Gastroesophageal sphincter (tissue), 4 donors: Measurements from ENCODE around the gene PKN1. TPM values are rescaled to one million over a fixed set of nuclear protein-coding genes. Genes with fewer than 3 reads are reported as not detected.
"Not testable (repeated sequence)": the region's sequence is repeated elsewhere in the genome, so short reads cannot be mapped to it uniquely, and the experiment has no call there.

Source experiments
- ATAC-seq: fragments of 150-250 bp; one replicate; pipeline ENCODE4 v1.9.1; 2016; ENCODE audit warnings: mild to moderate bottlenecking, moderate library complexity
- H3K27ac ChIP-seq, 4 donors: fragments of 200-600 bp; sonication (generic) in 3 of 4; 1 replicate in 3 of 4; 2 replicates in 1 of 4; pipeline ENCODE4 v1.5.1; 2016 to 2019
- H3K27me3 ChIP-seq: fragments of 200-600 bp; sonication (generic); one replicate; pipeline ENCODE4 v1.5.1; 2019
- H3K36me3 ChIP-seq, 2 donors: fragments of 200-600 bp; sonication (generic); one replicate each; pipeline ENCODE4 v1.5.1; 2019; ENCODE audit warnings: control low read depth in 1 of 2
- H3K4me1 ChIP-seq, 3 donors: fragments of 200-600 bp; sonication (generic); 1 replicate in 2 of 3; 2 replicates in 1 of 3; pipeline ENCODE4 v1.5.1; 2016 to 2019; ENCODE audit warnings: control low read depth in 2 of 3
- H3K4me3 ChIP-seq, 2 donors: fragments of 200-600 bp; sonication (generic); one replicate each; pipeline ENCODE4 v1.5.1; 2019; ENCODE audit warnings: mild to moderate bottlenecking in 1 of 2, moderate library complexity in 1 of 2
- H3K9me3 ChIP-seq, 3 donors: fragments of 200-600 bp; sonication (generic); one replicate each; pipeline ENCODE4 v1.5.1; 2017 to 2019; ENCODE audit warnings: control low read depth in 2 of 3
- CTCF ChIP-seq, 4 experiments: fragments of 200-600 bp in 2 of 4; fragments of 450-650 bp in 2 of 4; sonication (generic) in 1 of 4; IDR thresholded peaks; one replicate each; pipeline ENCODE4 v1.5.1; 2017 to 2019; ENCODE audit warnings: antibody characterized with exemption in 4 of 4, mild to moderate bottlenecking in 2 of 4, moderate library complexity in 2 of 4
- EP300 ChIP-seq: sonication (generic); formaldehyde crosslinking; IDR thresholded peaks from one replicate; pipeline ENCODE4 v1.6.1; 2017; ENCODE audit warnings: antibody characterized with exemption, mild to moderate bottlenecking
- POLR2A ChIP-seq, 2 donors: fragments of 450-650 bp; IDR thresholded peaks; one replicate each; pipeline ENCODE4 v1.6.1; 2017; ENCODE audit warnings: antibody characterized with exemption in 2 of 2, mild to moderate bottlenecking in 2 of 2, moderate library complexity in 1 of 2
- POLR2AphosphoS5 ChIP-seq: sonication (generic); formaldehyde crosslinking; IDR thresholded peaks from one replicate; pipeline ENCODE4 v1.6.1; 2017; ENCODE audit warnings: antibody characterized with exemption
- WGBS, 2 donors: methylation state at CpG; one replicate each; pipeline ENCODE4 v1.1.5; 2018; ENCODE audit warnings: low coverage in 1 of 2; 5-methylcytosine and 5-hydroxymethylcytosine counted together
- total RNA-seq, 4 donors: library from RNA; depleted of rRNA; stranded (reverse); fragments of >200 nt; gene quantifications; one replicate each; pipeline ENCODE4 v1.1.0, GENCODE V29; 2016

The PKN1 gene
- total RNA-seq, 4 donors from 2014 or later: 98.2 to 286 (median 139) TPM

DNA sequence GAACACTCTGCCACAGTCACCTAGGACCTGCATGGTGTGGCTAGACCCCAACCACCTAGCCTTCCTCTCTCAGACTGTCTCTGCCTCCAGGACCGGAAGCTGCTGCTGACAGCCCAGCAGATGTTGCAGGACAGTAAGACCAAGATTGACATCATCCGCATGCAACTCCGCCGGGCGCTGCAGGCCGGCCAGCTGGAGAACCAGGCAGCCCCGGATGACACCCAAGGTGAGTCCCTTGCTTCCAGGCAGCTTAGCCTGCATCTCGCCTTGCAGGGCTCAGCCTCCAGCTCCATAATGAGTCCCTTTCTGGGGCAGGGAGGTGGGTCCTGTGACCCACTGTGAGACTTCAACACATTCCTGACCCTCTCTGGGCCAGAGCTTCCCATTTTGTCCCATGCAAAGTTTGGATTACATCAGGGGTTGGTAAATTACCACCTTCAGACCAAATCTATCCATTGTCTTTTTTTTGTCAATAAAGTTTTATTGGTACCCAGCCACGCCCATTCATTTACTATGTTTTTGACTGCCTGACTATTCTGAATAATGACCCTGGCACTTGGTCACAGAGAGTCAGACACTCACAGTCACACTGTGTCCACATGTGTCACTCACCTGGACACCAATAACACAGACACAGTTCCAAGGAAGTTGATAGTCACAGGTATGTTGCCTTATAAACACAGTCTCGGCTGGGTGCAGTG is 13.4 kb downstream of the PKN1 start:
- ATAC-seq: no peak
- peaks cover 0 to 100% of the 10 kb centered on the region in 2 donors for H3K36me3 ChIP-seq

DNA sequence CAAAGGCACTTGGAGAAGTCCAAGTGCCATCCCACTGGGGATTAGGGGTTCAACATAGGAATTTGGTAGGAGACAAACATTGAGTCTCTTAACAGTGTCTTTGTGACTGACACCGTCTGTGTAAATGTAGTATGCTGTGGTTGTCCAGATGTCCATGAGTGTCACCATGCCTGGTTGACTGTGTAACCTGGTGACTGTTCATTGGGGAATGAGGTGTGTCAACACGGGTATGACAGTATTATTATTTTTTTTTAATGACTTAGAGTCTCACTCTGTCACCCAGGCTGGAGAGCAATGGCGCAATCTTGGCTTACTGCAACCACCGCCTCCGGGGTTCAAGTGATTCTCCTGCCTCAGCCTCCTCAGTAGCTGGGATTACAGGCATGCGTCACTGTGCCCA is 16.2 kb downstream of the PKN1 start:
- Histone ChIP-seq H3K4me3 (no peak overlapping the region), H3K36me3 (peaks cover 0 to 100% of the 10 kb centered on the region in 2 donors), H3K27me3 (no peaks in the 10 kb centered on the region), H3K27ac (no peak overlapping the region), H3K4me1 (peaks cover 0 to 3% (median 0%) of the 10 kb centered on the region in 3 donors), H3K9me3 (no peaks in the 10 kb centered on the region)
- no peak for TF ChIP-seq EP300
- no peak for TF ChIP-seq POLR2AphosphoS5
- no peak for TF ChIP-seq CTCF (IDR thresholded peaks at IDR 0.05)
- no peak for TF ChIP-seq POLR2A (IDR thresholded peaks at IDR 0.05)
- no peak for ATAC-seq
- 79 to 87% methylated on average over 2 to 5 of the region's 6 CpGs for WGBS, 2 donors

More for the DNA sequence above, 13.4 kb downstream of the PKN1 start:
- TF ChIP-seq EP300 (no peak), CTCF (IDR thresholded peaks at IDR 0.05) (no peak), POLR2AphosphoS5 (no peak)
- H3K4me1 ChIP-seq: peaks cover 0 to 1% (median 0%) of the 10 kb centered on the region in 3 donors
- H3K27ac ChIP-seq: no peak overlapping the region
- H3K9me3 ChIP-seq: no peaks in the 10 kb centered on the region
- no peak overlapping the region for H3K4me3 ChIP-seq
- no peaks in the 10 kb centered on the region for H3K27me3 ChIP-seq
- WGBS, 2 donors: 65 to 100% methylated on average over 1 to 2 of the region's 10 CpGs

DNA sequence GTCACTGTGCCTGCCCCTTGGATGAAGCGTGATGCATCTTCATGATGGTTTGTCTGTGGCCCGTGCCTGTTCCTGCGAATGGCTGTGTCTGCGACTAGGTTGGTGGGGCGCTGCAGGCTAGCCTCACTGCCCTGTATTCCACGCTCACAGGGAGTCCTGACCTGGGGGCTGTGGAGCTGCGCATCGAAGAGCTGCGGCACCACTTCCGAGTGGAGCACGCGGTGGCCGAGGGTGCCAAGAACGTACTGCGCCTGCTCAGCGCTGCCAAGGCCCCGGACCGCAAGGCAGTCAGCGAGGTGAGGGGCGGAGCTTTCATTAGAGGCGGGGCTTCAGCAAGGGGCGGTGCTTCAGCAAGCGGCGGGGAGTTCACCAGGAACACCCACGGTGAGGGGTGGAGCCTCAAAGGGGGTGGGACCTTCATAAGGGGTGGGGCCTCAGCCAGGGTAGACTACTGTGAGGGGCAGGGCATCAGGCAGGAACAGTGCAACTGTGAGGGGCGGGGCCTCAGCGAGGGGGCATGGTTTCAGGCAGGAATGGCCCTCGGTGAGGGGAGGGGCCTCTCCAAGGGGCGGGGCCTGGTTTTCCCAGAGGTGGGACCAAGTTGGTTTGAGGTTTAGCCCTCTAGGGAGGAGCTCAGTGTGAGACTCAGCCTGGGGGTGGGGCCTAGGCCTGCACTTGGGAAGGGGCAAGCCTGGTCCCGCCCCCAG is 17.2 kb downstream of the PKN1 start:
- 100% methylated on average over 1 of the region's 30 CpGs; no CpG with 5 or more reads in 1 of the 2 donors for WGBS, 2 donors
- ATAC-seq: peak; percentile 40
- H3K9me3 ChIP-seq: no peaks in the 10 kb centered on the region
- H3K27ac ChIP-seq: no peak overlapping the region
- no peak overlapping the region for H3K4me3 ChIP-seq
- peaks cover 0 to 7% (median 0%) of the 10 kb centered on the region in 3 donors for H3K4me1 ChIP-seq
- TF ChIP-seq POLR2AphosphoS5 (no peak), POLR2A (IDR thresholded peaks at IDR 0.05) (no peak), CTCF (IDR thresholded peaks at IDR 0.05) (no peak)
- no peaks in the 10 kb centered on the region for H3K27me3 ChIP-seq
- H3K36me3 ChIP-seq: peaks cover 0 to 98% of the 10 kb centered on the region in 2 donors

DNA sequence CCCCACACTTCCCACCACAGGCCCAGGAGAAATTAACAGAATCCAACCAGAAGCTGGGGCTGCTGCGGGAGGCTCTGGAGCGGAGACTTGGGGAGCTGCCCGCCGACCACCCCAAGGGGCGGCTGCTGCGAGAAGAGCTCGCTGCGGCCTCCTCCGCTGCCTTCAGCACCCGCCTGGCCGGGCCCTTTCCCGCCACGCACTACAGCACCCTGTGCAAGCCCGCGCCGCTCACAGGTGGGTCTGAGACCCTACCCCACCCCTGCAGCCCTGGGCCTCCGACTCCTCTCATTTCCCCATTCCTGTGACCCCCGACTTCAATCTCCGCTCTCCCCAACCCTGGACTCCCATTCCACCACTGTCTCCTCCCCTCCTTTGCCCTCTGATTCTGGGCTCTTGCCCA is 17.8 kb downstream of the PKN1 start:
- Histone ChIP-seq H3K4me3 (no peak overlapping the region), H3K27ac (no peak overlapping the region), H3K9me3 (no peaks in the 10 kb centered on the region), H3K4me1 (peaks cover 0 to 7% (median 0%) of the 10 kb centered on the region in 3 donors), H3K36me3 (peaks cover 0 to 98% of the 10 kb centered on the region in 2 donors), H3K27me3 (no peaks in the 10 kb centered on the region)
- 89 to 100% methylated on average over 7 to 13 of the region's 19 CpGs for WGBS, 2 donors
- TF ChIP-seq POLR2A (IDR thresholded peaks at IDR 0.05): no peak
- TF ChIP-seq POLR2AphosphoS5: no peak
- TF ChIP-seq CTCF (IDR thresholded peaks at IDR 0.05): no peak
- no peak for TF ChIP-seq EP300
- no peak for ATAC-seq

- H3K27me3 ChIP-seq, ATAC-seq, H3K9me3 ChIP-seq, H3K4me1 ChIP-seq, H3K27ac ChIP-seq, H3K4me3 ChIP-seq: not testable (repeated sequence)
- 100% methylated on average over 3 of the region's 3 CpGs; no CpG with 5 or more reads in 1 of the 2 donors for WGBS, 2 donors
- H3K36me3 ChIP-seq: peaks cover 0 to 94% of the 10 kb centered on the region in 2 donors
Measured at GRCh38 chr19:14452303-14452702, 19.2 kb downstream of the PKN1 start.
